Smooth muscle cell (in vitro differentiated cells): ENCODE data around the gene BNIP5. TPM values are rescaled to one million over a fixed set of nuclear protein-coding genes. Genes with fewer than 3 reads are reported as not detected.

ENCODE experiments used
- DNase-seq: peaks from one replicate; lab custom pipeline; 2025; ENCODE audit not compliant: unreplicated experiment; lab: John Stamatoyannopoulos, UW
- H2AFZ ChIP-seq: fragments of 200-600 bp; sonication (generic); 2 replicates; pipeline ENCODE4 v1.6.0; 2016; ENCODE audit warnings: antibody characterized with exemption, low read depth, mild to moderate bottlenecking
- H3F3A ChIP-seq: fragments of 200-600 bp; sonication (generic); 2 replicates; pipeline ENCODE4 v1.6.0; 2017; ENCODE audit warnings: antibody characterized with exemption, low read depth
- H3K27ac ChIP-seq: fragments of 200-600 bp; sonication (generic); 2 replicates; pipeline ENCODE4 v1.5.1; 2016; ENCODE audit warnings: low read depth, mild to moderate bottlenecking
- H3K27me3 ChIP-seq: fragments of 200-600 bp; sonication (generic); 2 replicates; pipeline ENCODE4 v1.6.1; 2016; ENCODE audit warnings: low read depth, mild to moderate bottlenecking
- H3K36me3 ChIP-seq: fragments of 200-600 bp; sonication (generic); 2 replicates; pipeline ENCODE4 v1.5.1; 2016; ENCODE audit warnings: low read depth
- H3K4me1 ChIP-seq: fragments of 200-600 bp; sonication (generic); 2 replicates; pipeline ENCODE4 v1.5.1; 2016; ENCODE audit warnings: low read depth
- H3K4me2 ChIP-seq: fragments of 200-600 bp; sonication (generic); 2 replicates; pipeline ENCODE4 v1.6.0; 2016; ENCODE audit warnings: mild to moderate bottlenecking
- H3K4me3 ChIP-seq: fragments of 200-600 bp; sonication (generic); 2 replicates; pipeline ENCODE4 v1.5.1; 2016; ENCODE audit warnings: mild to moderate bottlenecking
- H3K79me2 ChIP-seq: fragments of 200-600 bp; sonication (generic); 2 replicates; pipeline ENCODE4 v1.6.0; 2016; ENCODE audit warnings: low read depth, mild to moderate bottlenecking
- H3K9ac ChIP-seq: fragments of 200-600 bp; sonication (generic); 2 replicates; pipeline ENCODE4 v1.6.0; 2016; ENCODE audit warnings: low read depth
- H3K9me3 ChIP-seq: fragments of 200-600 bp; sonication (generic); replicated peaks from 2 replicates; pipeline ENCODE4 v1.5.1; 2016; ENCODE audit warnings: low read depth
- H4K20me1 ChIP-seq: fragments of 200-600 bp; sonication (generic); 2 replicates; pipeline ENCODE4 v1.6.0; 2016; ENCODE audit warnings: low read depth
- WGBS: methylation state at CpG from one replicate; pipeline ENCODE4 v1.1.7; 2016; ENCODE audit warnings: low lambda C conversion rate; 5-methylcytosine and 5-hydroxymethylcytosine counted together
- polyA plus RNA-seq: library from polyadenylated mRNA; unstranded; fragments of >200 nt; fragmentation: Nextera tagmentation; extraction: Ambion mirVana; gene quantifications from 2 replicates; pipeline ENCODE4 v1.2.1, GENCODE V29; 2016
- total RNA-seq: library from RNA; depleted of rRNA; stranded (reverse); fragments of >200 nt; gene quantifications from 2 replicates; pipeline ENCODE4 v1.2.3, GENCODE V29; 2014
- TF ChIP-seq, protein P1 (sequence below): fragments of 200-600 bp; sonication (generic); IDR thresholded peaks from 2 replicates; pipeline ENCODE4 v1.5.1; 2017; ENCODE audit warnings: borderline replicate concordance, mild to moderate bottlenecking, antibody characterized with exemption; ENCODE audit not compliant: insufficient read depth, poor library complexity, severe bottlenecking

BNIP5 gene
- total and polyA plus RNA-seq, 2 experiments from 2014 or later, result not detected

DNA sequence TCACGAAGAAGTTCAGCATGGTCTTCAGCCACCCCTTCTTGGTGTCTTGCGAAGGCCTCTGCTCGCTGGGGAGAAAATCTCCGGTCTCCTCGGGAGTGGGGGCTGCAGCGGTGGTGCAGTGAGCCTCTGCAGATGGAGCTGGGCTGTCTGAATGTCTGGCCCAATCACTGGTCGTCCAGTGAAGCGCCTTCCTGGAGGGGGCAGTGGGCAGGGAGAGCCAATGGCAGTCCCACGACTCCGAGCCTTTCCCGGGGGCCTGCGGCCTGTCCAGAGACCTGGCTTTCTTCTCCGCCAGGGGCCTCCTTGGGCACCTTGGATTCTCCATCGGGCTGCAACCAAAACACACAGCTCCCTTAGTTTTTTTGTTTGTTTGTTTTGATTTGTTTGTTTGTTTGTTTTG is 6.3 kb downstream of the BNIP5 start:
- Histone ChIP-seq H3K4me2 (no peak overlapping the region), H3K9me3 (no peaks in the 10 kb centered on the region), H3K4me3 (no peak overlapping the region), H3K27me3 (no peaks in the 10 kb centered on the region), H3K27ac (no peak overlapping the region), H3K4me1 (peaks cover 6% of the 10 kb centered on the region), H2AFZ (no peak overlapping the region), H3K9ac (no peak overlapping the region), H3K36me3 (no peaks in the 10 kb centered on the region), H4K20me1 (no peaks in the 10 kb centered on the region), H3F3A (peaks cover 11% of the 10 kb centered on the region), H3K79me2 (no peaks in the 10 kb centered on the region)
- no peak for DNase-seq
- WGBS, result 94% methylated on average over 14 of the region's 14 CpGs
- TF ChIP-seq, protein P1, sequence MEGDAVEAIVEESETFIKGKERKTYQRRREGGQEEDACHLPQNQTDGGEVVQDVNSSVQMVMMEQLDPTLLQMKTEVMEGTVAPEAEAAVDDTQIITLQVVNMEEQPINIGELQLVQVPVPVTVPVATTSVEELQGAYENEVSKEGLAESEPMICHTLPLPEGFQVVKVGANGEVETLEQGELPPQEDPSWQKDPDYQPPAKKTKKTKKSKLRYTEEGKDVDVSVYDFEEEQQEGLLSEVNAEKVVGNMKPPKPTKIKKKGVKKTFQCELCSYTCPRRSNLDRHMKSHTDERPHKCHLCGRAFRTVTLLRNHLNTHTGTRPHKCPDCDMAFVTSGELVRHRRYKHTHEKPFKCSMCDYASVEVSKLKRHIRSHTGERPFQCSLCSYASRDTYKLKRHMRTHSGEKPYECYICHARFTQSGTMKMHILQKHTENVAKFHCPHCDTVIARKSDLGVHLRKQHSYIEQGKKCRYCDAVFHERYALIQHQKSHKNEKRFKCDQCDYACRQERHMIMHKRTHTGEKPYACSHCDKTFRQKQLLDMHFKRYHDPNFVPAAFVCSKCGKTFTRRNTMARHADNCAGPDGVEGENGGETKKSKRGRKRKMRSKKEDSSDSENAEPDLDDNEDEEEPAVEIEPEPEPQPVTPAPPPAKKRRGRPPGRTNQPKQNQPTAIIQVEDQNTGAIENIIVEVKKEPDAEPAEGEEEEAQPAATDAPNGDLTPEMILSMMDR, result no peak

DNA sequence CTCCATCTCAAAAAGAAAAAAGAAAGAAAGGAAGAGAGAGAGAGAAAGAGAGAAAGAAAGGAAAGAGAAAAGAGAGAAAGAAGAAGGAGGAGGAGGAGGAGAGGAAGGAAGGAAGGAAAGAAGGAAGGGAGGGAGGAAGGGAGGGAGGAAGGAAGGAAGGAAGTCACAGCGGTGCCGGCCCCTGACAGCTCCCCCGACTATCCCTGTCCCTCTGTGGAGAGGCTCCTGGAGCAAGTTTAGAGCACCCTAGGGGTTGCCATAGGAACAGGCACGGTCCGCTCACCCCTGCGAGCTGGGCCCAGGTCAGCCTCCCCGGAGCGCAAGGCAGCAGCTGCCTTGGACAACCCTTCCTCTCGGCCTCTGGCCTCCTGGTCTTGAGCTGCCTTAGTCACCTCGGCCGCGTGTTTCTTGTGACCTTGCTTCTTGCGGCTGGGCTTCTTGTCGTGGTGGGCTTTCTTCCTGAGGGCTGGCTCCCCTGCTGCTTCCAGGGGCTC is 6.8 kb downstream of the BNIP5 start:
- TF ChIP-seq, protein P1, result no peak
- H4K20me1 ChIP-seq, result no peaks in the 10 kb centered on the region
- no peaks in the 10 kb centered on the region for H3K36me3 ChIP-seq
- no peak overlapping the region for H2AFZ ChIP-seq
- no peak overlapping the region for H3K4me2 ChIP-seq
- no peak overlapping the region for H3K9ac ChIP-seq
- H3K27me3 ChIP-seq, result no peaks in the 10 kb centered on the region
- no peak overlapping the region for H3K4me3 ChIP-seq
- no peak for DNase-seq
- 79% methylated on average over 14 of the region's 14 CpGs for WGBS
- H3K9me3 ChIP-seq, result no peaks in the 10 kb centered on the region
- H3K27ac ChIP-seq, result no peak overlapping the region
- peaks cover 8% of the 10 kb centered on the region for H3F3A ChIP-seq
- H3K4me1 ChIP-seq, result peaks cover 6% of the 10 kb centered on the region
- H3K79me2 ChIP-seq, result no peaks in the 10 kb centered on the region

DNA sequence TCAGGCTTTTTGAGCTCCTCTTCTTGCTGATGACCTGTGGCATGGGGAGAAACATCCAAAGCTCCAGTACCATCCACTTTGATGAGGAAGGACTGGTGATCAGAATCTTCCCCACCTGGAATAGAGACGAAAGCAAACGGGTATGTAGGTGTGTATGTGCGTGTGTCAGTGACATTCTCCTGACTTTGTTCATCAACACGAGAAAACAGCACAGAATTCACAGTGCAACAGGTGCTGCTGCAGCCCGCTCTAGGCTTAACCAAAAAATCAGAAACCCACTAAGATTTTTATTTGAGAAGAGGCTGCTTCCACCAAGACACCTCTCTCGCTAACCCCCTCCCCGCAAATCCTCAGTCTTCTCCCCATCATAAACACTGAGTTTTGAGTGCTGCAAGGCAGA is 8.1 kb downstream of the BNIP5 start:
- H3K4me3 ChIP-seq, result no peak overlapping the region
- H4K20me1 ChIP-seq, result no peaks in the 10 kb centered on the region
- TF ChIP-seq, protein P1, result no peak
- H3K27ac ChIP-seq, result no peak overlapping the region
- H3K27me3 ChIP-seq, result no peaks in the 10 kb centered on the region
- WGBS, result 88% methylated on average over 7 of the region's 7 CpGs
- no peak overlapping the region for H3K9ac ChIP-seq
- no peaks in the 10 kb centered on the region for H3K36me3 ChIP-seq
- H3K9me3 ChIP-seq, result no peaks in the 10 kb centered on the region
- no peaks in the 10 kb centered on the region for H3K79me2 ChIP-seq
- H2AFZ ChIP-seq, result no peak overlapping the region
- H3F3A ChIP-seq, result peaks cover 4% of the 10 kb centered on the region
- no peaks in the 10 kb centered on the region for H3K4me1 ChIP-seq
- DNase-seq, result no peak
- H3K4me2 ChIP-seq, result no peak overlapping the region

DNA sequence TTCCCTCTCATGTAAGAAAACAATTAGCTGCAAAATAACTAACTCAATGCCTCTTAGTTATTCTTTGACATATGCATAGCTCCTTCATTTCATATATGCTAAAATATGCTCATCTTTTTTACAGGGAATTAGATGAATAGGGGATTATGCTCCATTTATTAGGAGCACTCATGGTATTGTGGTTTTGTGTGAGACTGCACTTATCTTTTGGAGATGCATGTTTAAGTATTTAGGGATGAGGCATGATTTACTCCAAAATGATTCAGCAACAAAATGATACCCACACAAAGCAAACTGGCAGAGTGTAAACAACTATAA is 8.8 kb downstream of the BNIP5 start:
- Histone ChIP-seq H3K4me2 (peak overlapping the region; percentile 37), H3K9ac (no peak overlapping the region), H3K27me3 (no peaks in the 10 kb centered on the region), H2AFZ (no peak overlapping the region), H3K27ac (no peak overlapping the region), H3K36me3 (no peaks in the 10 kb centered on the region), H3K9me3 (no peaks in the 10 kb centered on the region), H3K79me2 (no peaks in the 10 kb centered on the region), H3K4me1 (no peaks in the 10 kb centered on the region), H3K4me3 (no peak overlapping the region), H4K20me1 (no peaks in the 10 kb centered on the region), H3F3A (peaks cover 4% of the 10 kb centered on the region)
- no peak for DNase-seq
- TF ChIP-seq, protein P1, result no peak
